ENCODE results near the gene NUFIP2. TPM values are rescaled to one million over a fixed set of nuclear protein-coding genes. Genes with fewer than 3 reads are reported as not detected.
"Not testable (repeated sequence)": the region's sequence is repeated elsewhere in the genome, so short reads cannot be mapped to it uniquely, and the experiment has no call there.

The NUFIP2 gene
- total and polyA plus RNA-seq, 5 donors, result 9.7 to 44.7 (median 39.8) TPM

DNA sequence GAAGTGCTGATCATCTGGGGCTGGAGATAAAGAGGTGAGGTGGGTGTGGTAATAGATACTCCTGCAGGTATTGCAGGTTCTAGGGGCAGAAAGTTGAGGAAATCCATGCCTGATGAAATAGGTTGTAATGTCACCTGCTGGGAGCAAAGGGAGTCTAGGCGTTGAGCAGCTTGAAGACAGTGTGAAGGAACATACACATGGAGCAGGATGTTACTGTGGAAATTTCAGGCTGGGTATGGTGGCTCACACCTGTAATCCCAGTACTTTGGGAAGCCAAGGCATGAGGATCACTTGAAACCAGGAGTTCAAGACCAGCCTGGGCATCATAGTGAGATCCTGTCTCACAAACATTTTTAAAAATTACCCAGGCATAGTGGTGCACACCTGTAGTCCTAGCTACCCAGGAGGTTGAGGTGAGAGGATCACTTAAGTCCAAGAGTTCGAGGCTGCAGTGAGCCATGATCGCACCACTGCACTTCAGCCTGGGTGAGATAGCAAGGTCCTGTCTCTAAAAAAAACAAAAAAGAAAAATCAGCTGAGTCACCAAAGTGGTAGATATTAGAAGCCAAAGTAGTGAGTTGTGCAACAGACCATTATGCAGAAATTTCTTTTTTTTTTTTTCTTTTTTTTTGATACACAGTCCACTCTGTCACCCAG lies 56.3 kb downstream of the NUFIP2 start:
- Histone ChIP-seq H3K27ac (ENCODE audit: low read length) (no peak overlapping the region), H3K4me1 (ENCODE audit: control insufficient read depth, insufficient read depth, low read length) (no peaks in the 10 kb centered on the region), H3K4me3 (ENCODE audit: low read length) (no peak overlapping the region), H3K9me3 (ENCODE audit: control insufficient read depth, low read length) (no peaks in the 10 kb centered on the region), H3K27me3 (ENCODE audit: control insufficient read depth, insufficient read depth) (no peaks in the 10 kb centered on the region)
- DNase-seq, result no peak
- intact Hi-C loops (cut with DNase I), result no loop called here
- peak in 1 of 2 donors; percentile 30 for ATAC-seq
- 89% methylated on average over 3 of the region's 3 CpGs for WGBS

DNA sequence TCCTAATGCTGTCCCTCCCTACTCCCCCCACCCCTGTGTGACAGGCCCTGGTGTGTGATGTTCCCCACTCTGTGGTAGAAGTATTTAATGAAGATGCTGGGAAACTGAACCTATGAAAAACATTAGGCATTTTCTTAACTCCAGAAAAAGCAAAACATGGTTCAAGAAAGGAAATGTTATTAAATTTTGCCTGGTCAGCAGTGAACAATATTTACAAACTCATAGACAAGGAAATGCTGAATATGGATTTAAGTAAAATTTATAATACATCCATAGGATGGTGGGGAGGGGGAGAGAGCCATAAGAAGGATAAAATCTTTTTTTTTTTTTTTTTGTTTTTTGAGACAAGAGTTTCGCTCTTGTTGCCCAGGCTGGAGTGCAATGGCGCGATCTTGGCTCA lies 58.0 kb downstream of the NUFIP2 start:
- H3K4me1 ChIP-seq (ENCODE audit: control insufficient read depth, insufficient read depth, low read length), result no peaks in the 10 kb centered on the region
- H3K27me3 ChIP-seq (ENCODE audit: control insufficient read depth, insufficient read depth), result no peaks in the 10 kb centered on the region
- DNase-seq, result no peak
- no peak for ATAC-seq
- no peak overlapping the region for H3K4me3 ChIP-seq (ENCODE audit: low read length)
- H3K27ac ChIP-seq (ENCODE audit: low read length), result no peak overlapping the region
- 96% methylated on average over 3 of the region's 3 CpGs for WGBS
- no peaks in the 10 kb centered on the region for H3K9me3 ChIP-seq (ENCODE audit: control insufficient read depth, low read length)
- intact Hi-C loops (cut with DNase I), result no loop called here

DNA sequence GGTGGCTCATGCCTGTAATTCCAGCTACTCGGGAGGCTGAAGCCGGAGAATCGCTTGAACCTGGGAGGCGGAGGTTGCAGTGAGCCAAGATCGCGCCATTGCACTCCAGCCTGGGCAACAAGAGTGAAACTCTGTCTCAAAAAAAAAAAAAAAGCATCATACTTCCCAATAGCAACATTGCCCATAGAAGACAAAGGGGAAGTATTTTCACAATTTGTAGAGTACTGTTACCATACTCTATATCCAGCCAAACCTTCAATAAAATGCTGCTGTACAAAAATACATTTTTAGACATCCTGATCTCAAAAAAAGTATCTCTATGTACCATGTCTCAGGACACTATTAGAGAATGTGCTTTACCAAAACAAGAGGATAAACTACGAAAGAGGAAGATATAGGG lies 59.0 kb downstream of the NUFIP2 start:
- H3K27me3 ChIP-seq (ENCODE audit: control insufficient read depth, insufficient read depth); H3K4me3 ChIP-seq (ENCODE audit: low read length); DNase-seq; ATAC-seq; H3K9me3 ChIP-seq (ENCODE audit: control insufficient read depth, low read length); H3K27ac ChIP-seq (ENCODE audit: low read length); intact Hi-C loops (cut with DNase I); H3K4me1 ChIP-seq (ENCODE audit: control insufficient read depth, insufficient read depth, low read length): not testable (repeated sequence)
- WGBS, result 92% methylated on average over 7 of the region's 7 CpGs

DNA sequence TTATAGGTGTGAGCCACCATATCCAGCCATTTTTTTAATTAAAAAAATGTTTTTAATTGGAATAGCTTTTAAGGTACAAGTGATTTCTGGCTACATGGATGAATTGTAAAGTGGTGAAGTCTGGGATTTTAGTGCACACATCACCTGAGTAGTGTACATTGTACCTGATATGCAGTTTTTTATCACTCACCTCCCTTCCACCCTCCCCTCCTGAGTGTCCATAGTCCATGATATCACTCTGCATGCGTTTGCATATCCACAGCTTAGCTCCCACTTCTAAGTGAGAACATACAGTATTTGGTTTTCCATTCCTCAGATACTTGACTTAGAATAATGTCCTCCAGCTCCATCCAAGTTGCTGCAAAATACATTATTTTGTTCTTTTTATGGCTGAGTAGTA lies 60.6 kb downstream of the NUFIP2 start:
- 95% methylated on average over 1 of the region's 1 CpG for WGBS
- no peaks in the 10 kb centered on the region for H3K27me3 ChIP-seq (ENCODE audit: control insufficient read depth, insufficient read depth)

DNA sequence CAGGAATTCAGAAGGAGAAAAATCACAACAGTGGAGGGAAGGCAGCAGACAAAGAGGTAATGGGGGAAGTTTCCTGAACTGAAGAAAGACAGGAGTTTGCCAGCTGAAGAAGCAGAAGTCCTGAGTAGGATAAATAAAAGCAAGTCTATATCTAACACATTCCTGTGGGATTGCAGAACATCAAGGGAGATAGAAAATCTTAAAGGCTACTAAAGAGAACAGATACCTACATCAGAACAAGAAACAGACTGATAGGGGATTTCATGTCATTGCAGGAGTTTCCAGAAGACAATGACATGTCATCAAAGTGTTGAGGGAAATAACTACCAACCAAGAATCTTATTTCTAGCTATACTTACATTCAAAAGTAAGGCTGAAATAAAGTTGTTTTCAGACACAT lies 68.6 kb downstream of the NUFIP2 start:
- Histone ChIP-seq H3K27ac (ENCODE audit: low read length) (no peak overlapping the region), H3K4me3 (ENCODE audit: low read length) (no peak overlapping the region), H3K27me3 (ENCODE audit: control insufficient read depth, insufficient read depth) (no peaks in the 10 kb centered on the region), H3K9me3 (ENCODE audit: control insufficient read depth, low read length) (no peaks in the 10 kb centered on the region), H3K4me1 (ENCODE audit: control insufficient read depth, insufficient read depth, low read length) (no peaks in the 10 kb centered on the region)
- no peak for ATAC-seq
- intact Hi-C loops (cut with DNase I), result no loop called here
- DNase-seq, result no peak

More for the DNA sequence above, 60.6 kb downstream of the NUFIP2 start:
- H3K9me3 ChIP-seq (ENCODE audit: control insufficient read depth, low read length), result no peaks in the 10 kb centered on the region
- no peak for ATAC-seq
- no peak overlapping the region for H3K27ac ChIP-seq (ENCODE audit: low read length)
- intact Hi-C loops (cut with DNase I), result no loop called here
- no peak for DNase-seq
- H3K4me1 ChIP-seq (ENCODE audit: control insufficient read depth, insufficient read depth, low read length), result no peaks in the 10 kb centered on the region
- no peak overlapping the region for H3K4me3 ChIP-seq (ENCODE audit: low read length)

DNA sequence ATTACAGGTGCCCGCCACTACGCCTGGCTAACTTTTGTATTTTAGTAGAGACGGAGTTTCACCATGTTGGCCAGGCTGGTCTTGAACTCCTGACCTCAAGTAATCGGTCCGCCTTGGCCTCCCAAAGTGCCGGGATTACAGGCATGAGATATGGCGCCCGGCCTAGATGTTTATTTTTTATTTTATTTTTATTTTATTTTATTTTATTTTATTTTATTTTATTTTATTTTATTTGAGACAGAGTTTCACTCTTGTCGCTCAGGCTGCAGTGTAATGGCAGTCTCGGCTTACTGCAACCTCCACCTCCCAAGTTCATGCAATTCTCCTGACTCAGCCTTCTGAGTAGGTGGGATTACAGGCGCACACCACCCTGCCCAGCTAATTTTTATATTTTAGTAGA lies 72.6 kb downstream of the NUFIP2 start:
- WGBS, result 95% methylated on average over 11 of the region's 11 CpGs

DNA sequence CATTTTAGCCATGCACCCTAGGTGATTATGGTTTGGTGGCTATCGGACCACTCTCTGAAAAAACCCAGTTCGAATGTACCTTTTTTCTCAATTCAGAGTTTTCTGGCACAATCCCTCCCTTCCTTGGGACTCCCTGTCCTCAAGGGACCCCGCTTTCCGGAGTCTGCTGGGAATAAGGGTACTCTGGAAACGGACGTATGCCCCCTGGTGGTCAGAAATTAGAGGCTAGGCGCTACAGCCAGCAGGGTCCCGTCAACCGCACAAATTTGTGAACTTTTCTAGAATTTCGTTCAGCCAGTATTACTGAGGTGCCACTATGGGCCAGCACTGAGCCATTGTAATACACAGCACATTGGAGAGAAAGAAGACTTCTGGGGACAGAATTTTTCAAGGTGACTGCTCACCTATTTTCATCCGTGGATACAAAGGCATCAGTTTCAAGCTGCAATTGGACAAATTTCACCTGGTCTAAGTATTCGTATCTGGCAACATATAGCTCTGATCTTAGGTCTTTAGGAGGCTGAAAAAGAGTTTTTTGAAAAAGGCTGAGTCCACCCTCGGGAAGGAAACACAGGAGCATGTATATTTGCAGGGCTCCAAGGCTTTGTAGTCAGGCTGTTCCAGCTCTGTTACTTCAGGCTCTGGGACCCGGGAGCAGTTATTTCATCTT lies 74.4 kb downstream of the NUFIP2 start:
- Histone ChIP-seq H3K27ac (ENCODE audit: low read length) (no peak overlapping the region), H3K27me3 (ENCODE audit: control insufficient read depth, insufficient read depth) (no peaks in the 10 kb centered on the region), H3K9me3 (ENCODE audit: control insufficient read depth, low read length) (no peaks in the 10 kb centered on the region), H3K4me3 (ENCODE audit: low read length) (no peak overlapping the region), H3K4me1 (ENCODE audit: control insufficient read depth, insufficient read depth, low read length) (peaks cover 2% of the 10 kb centered on the region)
- intact Hi-C loops (cut with DNase I), result loop anchor here in 3 of 4 donors (5.0 kb wide), 1 partner anchor 72 kb away; no protein-coding TSS in a partner anchor
- peak; percentile 91 to 93 for ATAC-seq
- peak; percentile 77 to 88 (median 83) for DNase-seq
- 13% methylated on average over 14 of the region's 14 CpGs for WGBS

More for the DNA sequence above, 72.6 kb downstream of the NUFIP2 start:
- not testable (repeated sequence) for H3K27me3 ChIP-seq (ENCODE audit: control insufficient read depth, insufficient read depth); H3K4me1 ChIP-seq (ENCODE audit: control insufficient read depth, insufficient read depth, low read length); H3K9me3 ChIP-seq (ENCODE audit: control insufficient read depth, low read length); ATAC-seq; DNase-seq; H3K4me3 ChIP-seq (ENCODE audit: low read length); H3K27ac ChIP-seq (ENCODE audit: low read length)
- intact Hi-C loops (cut with DNase I), result loop anchor here in 1 of 4 donors (5.0 kb wide), 1 partner anchor 74 kb away; no protein-coding TSS in a partner anchor

DNA sequence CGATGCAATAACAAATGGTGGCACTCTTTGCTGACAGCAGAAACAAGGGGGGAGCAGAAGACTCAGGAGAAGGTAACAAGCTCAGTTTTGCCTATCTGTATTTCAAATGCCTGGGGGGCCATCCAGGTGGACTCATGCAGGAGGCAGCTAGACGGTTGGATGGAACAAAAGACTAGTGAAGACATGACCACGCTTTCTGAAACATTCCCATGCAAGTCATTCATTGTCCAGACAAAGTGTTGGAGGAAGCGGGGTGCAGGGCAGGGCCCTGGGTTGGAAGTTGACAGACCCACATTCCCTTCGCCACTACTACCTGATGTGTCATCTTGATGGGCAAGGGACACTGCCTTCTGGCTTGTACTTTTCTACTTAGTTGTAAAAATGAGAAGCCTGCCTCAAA lies 77.1 kb downstream of the NUFIP2 start:
- intact Hi-C loops (cut with DNase I), result loop anchor here in 2 of 4 donors (5.0 kb wide), 1 partner anchor 70 kb away; no protein-coding TSS in a partner anchor
- no peak for DNase-seq
- 88% methylated on average over 5 of the region's 5 CpGs for WGBS

DNA sequence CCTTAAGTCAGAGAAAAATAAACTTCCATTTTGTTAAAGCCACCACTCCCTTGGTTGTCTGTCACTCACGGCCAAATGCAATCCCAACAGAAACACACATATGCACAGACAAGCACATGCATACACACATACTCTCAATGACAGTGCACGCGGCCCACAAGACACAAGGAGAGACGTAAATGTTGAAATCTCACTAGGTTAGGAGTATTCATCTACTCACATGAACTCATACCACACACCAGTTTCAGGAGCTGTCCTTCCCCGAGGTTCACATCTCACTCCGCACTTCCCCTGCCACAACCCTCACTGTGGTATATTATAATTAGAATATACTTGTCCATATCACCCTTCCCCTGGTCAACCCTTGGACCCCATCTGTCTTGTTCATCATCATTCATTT lies 77.8 kb downstream of the NUFIP2 start:
- Histone ChIP-seq H3K27me3 (ENCODE audit: control insufficient read depth, insufficient read depth) (no peaks in the 10 kb centered on the region), H3K4me3 (ENCODE audit: low read length) (no peak overlapping the region), H3K9me3 (ENCODE audit: control insufficient read depth, low read length) (no peaks in the 10 kb centered on the region), H3K4me1 (ENCODE audit: control insufficient read depth, insufficient read depth, low read length) (peaks cover 4% of the 10 kb centered on the region), H3K27ac (ENCODE audit: low read length) (no peak overlapping the region)
- DNase-seq, result no peak
- ATAC-seq, result no peak
- intact Hi-C loops (cut with DNase I), result loop anchor here in 2 of 4 donors (5.0 kb wide), 1 partner anchor 69 kb away; no protein-coding TSS in a partner anchor
- 81% methylated on average over 6 of the region's 6 CpGs for WGBS

More for the DNA sequence above, 77.1 kb downstream of the NUFIP2 start:
- no peak for ATAC-seq
- Histone ChIP-seq H3K9me3 (ENCODE audit: control insufficient read depth, low read length) (no peaks in the 10 kb centered on the region), H3K4me1 (ENCODE audit: control insufficient read depth, insufficient read depth, low read length) (peaks cover 4% of the 10 kb centered on the region), H3K27me3 (ENCODE audit: control insufficient read depth, insufficient read depth) (no peaks in the 10 kb centered on the region), H3K27ac (ENCODE audit: low read length) (no peak overlapping the region), H3K4me3 (ENCODE audit: low read length) (no peak overlapping the region)

DNA sequence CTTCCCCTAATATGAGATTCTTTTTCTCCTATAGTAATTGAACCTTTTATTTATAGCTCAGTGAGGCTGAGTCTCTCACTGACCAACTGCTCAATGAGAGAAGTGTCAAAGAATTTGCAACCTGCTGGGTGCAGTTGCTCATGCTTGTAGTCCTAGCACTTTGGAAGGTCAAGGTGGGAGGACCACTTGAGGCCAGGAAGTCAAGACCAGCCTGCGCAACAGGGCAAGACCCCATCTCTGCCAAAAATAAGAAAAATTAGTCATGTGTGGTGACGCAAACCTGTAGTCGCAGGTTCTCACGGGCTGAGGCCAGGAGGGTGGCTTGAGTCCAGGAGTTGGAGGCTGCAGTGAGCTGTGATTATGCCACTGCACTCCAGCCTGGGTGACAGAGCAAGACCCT lies 78.2 kb downstream of the NUFIP2 start:
- no peaks in the 10 kb centered on the region for H3K9me3 ChIP-seq (ENCODE audit: control insufficient read depth, low read length)
- peaks cover 4% of the 10 kb centered on the region for H3K4me1 ChIP-seq (ENCODE audit: control insufficient read depth, insufficient read depth, low read length)
- WGBS, result 56% methylated on average over 4 of the region's 4 CpGs
- ATAC-seq (no peak), DNase-seq (no peak)
- no peak overlapping the region for H3K4me3 ChIP-seq (ENCODE audit: low read length)
- H3K27ac ChIP-seq (ENCODE audit: low read length), result no peak overlapping the region
- intact Hi-C loops (cut with DNase I), result loop anchor here in 2 of 4 donors (5.0 kb wide), 1 partner anchor 68 kb away; no protein-coding TSS in a partner anchor
- no peaks in the 10 kb centered on the region for H3K27me3 ChIP-seq (ENCODE audit: control insufficient read depth, insufficient read depth)

DNA sequence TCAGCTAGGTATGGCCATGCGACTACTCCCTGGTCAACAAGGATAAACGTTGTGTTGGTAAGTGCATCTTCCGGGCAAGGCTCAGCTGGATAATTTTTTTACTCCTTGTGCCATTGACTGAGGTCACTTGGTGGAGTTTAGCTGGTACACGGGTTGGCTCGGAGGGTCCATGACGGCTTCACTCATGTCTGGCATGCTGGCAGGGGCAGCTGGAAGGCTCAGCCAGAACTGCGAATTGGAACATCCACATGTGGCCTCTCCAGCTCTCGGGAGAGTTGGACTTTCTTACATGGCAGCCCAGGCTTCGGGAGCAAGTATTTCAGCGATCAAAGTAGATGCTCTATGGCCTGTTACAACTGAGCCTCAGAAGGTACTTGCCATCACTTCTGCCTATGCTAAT lies 78.8 kb downstream of the NUFIP2 start:
- Histone ChIP-seq H3K27ac (ENCODE audit: low read length) (no peak overlapping the region), H3K9me3 (ENCODE audit: control insufficient read depth, low read length) (no peaks in the 10 kb centered on the region), H3K27me3 (ENCODE audit: control insufficient read depth, insufficient read depth) (no peaks in the 10 kb centered on the region), H3K4me1 (ENCODE audit: control insufficient read depth, insufficient read depth, low read length) (peaks cover 4% of the 10 kb centered on the region), H3K4me3 (ENCODE audit: low read length) (no peak overlapping the region)
- DNase-seq, result no peak
- no peak for ATAC-seq
- intact Hi-C loops (cut with DNase I), result loop anchor here in 2 of 4 donors (5.0 kb wide), 1 partner anchor 68 kb away; no protein-coding TSS in a partner anchor
- 83% methylated on average over 10 of the region's 10 CpGs for WGBS

Data from right cardiac atrium (tissue), 5 donors.